ENCODE results near the gene SAMD1.

GRCh38 chr19:14059093-14059480 lies 31.5 kb downstream of the SAMD1 start:
- TF ChIP-seq POLR2A (IDR thresholded peaks at IDR 0.05): no peak
- TF ChIP-seq CTCF (IDR thresholded peaks at IDR 0.05): no peak

Measured in lower leg skin (tissue), 3 donors.